NT2/D1 (cell line): ENCODE measurements around the gene SARDH.

ENCODE experiments used
- DNase-seq: peaks from one replicate; pipeline ENCODE4 v3.0.0-alpha.2; 2011; ENCODE audit warnings: low read depth, low spot score
- H3K27me3 ChIP-seq: 2 replicates; pipeline ENCODE4 v1.6.0; 2011; ENCODE audit warnings: mild to moderate bottlenecking; ENCODE audit not compliant: insufficient read length, insufficient read depth
- H3K36me3 ChIP-seq: 2 replicates; pipeline ENCODE4 v1.6.1; 2011; ENCODE audit warnings: mild to moderate bottlenecking, low read length, mixed read lengths; ENCODE audit not compliant: insufficient read depth, insufficient read length
- H3K4me1 ChIP-seq: 2 replicates; pipeline ENCODE4 v1.5.1; 2011; ENCODE audit not compliant: insufficient read depth, insufficient read length
- H3K4me3 ChIP-seq: 2 replicates; pipeline ENCODE4 v1.5.1; 2011; ENCODE audit warnings: low read depth; ENCODE audit not compliant: insufficient read length
- H3K9ac ChIP-seq: 2 replicates; pipeline ENCODE4 v1.6.0; 2011; ENCODE audit warnings: low read depth; ENCODE audit not compliant: insufficient read length
- H3K9me3 ChIP-seq: 2 replicates; pipeline ENCODE4 v1.5.1; 2011; ENCODE audit warnings: mild to moderate bottlenecking, low read length; ENCODE audit not compliant: insufficient read depth
- SUZ12 ChIP-seq: IDR thresholded peaks from 2 replicates; pipeline ENCODE4 v1.6.1; 2011; ENCODE audit not compliant: insufficient read length, insufficient read depth; ENCODE audit errors: extremely low read depth
- YY1 ChIP-seq: IDR thresholded peaks from 2 replicates; pipeline ENCODE4 v1.6.1; 2011; ENCODE audit not compliant: insufficient read length, insufficient read depth
- ZNF274 ChIP-seq: IDR thresholded peaks from 2 replicates; pipeline ENCODE4 v1.6.1; 2011; ENCODE audit warnings: mild to moderate bottlenecking, low read depth, low read length

The SARDH gene

DNA sequence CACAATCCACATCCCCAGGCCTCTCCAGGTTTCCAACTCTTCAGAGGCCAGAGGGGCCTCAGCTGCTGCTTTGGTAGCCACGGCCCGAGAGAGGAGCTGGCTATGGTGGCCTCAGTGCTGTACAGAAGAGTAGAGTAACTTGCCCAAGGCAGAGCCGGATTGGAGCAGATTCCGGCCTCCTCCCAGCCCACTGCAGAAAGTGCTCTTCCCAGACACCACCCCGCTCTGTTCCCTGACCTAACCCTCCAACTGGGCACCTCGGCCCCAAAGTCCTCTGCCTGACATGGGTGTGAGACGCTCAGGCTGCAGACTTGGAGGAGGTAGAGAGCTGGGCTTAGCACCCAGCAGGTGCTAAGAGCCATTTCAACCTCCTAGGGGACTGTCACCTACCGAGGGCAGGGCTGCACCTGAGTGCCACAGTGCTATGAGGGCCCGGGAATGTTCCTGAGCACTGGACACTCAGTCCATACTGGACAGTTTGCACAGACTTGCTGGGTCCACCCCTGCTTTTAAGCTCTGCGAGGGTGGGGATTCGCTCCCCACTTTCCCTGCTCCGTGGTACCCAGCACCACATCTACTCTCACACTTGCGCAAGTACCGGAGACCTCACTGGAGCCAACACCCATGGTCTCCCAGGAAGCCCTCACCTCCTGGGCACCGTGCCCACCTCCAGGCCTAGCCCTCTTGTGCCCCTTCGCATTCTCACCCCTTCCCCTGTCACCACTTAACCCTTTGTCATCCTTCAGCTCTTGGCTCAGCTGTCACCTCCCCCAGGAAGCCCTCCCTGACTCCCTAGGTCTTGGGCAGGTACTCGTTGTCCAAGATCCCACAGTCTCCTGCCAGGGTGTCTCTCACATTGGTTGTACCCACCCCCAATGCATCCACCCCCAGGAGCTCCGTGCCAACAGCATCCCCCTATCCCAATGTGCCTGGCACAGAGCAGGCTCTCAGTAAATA, 52.2 kb downstream of the SARDH start:
- H3K4me3 ChIP-seq, result no peak overlapping the region
- no peak for DNase-seq
- TF ChIP-seq SUZ12 (no peak), YY1 (no peak), ZNF274 (no peak)
- no peaks in the 10 kb centered on the region for H3K27me3 ChIP-seq
- H3K4me1 ChIP-seq, result peaks cover 10% of the 10 kb centered on the region
- H3K9ac ChIP-seq, result no peak overlapping the region
- no peaks in the 10 kb centered on the region for H3K36me3 ChIP-seq
- no peaks in the 10 kb centered on the region for H3K9me3 ChIP-seq

DNA sequence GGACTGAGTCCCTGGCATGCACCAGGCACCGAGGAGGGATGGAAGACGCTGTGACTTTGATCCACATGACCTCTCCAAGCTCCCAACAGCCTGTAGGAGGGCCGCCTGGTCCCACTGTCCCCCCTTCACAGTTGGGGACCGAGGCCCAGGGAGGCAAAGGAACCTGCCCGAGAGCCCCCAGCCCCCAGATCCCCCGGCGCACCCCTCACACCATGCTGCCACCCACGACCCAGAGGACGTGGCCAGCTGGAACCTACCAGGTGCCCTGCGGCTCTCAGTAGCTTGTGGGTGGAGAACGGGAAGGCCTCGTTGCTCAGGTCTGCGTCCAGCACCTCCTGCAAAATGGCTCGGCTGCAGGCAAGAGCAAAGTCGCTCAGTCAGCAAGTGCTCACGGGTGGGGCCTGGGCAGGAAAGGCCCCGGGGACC, 53.2 kb downstream of the SARDH start:
- Histone ChIP-seq H3K9ac (no peak overlapping the region), H3K4me3 (no peak overlapping the region), H3K4me1 (peaks cover 10% of the 10 kb centered on the region), H3K27me3 (no peaks in the 10 kb centered on the region), H3K36me3 (no peaks in the 10 kb centered on the region), H3K9me3 (no peaks in the 10 kb centered on the region)
- TF ChIP-seq SUZ12, result no peak
- no peak for TF ChIP-seq YY1
- TF ChIP-seq ZNF274, result no peak
- DNase-seq, result no peak

DNA sequence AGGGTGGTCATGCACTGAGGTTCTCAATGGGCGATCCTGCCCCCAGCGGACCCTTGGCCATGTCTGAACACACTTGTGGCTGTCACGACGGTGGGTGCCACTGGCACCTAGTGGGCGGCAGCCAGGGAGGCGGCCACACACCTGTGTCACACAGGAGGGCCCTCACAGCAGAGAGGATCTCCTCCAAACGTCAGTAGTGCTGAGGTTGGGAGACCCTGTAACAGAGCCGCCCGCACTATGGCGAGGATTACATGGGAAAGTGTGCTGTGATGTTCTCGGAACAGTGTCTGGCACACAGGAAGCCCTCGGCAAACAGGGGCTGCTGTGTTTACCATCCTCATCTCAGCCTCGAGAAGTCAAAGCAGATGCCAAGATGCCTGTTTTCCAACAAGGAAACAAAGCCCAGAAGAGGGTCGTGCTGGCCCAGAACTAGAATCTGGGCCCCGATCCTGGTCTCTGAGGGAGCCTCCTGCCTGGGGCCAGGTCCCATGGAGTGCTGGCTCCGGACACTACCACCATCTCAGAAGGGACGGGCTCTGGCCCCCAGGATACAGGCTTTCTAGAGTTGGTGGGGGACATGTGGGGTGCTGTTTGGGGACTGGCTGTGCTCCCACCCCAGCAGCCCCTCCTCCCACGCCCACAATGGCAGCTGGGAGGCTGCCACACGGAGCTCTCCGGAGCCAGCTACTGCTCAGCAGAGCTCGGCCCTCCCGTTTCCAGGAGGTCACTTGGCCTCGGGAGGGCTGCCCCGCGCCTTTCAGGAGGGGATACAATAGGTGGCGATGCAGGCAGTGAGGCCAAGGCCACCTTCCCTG, 53.8 kb downstream of the SARDH start:
- H3K4me3 ChIP-seq, result no peak overlapping the region
- H3K9ac ChIP-seq, result no peak overlapping the region
- H3K4me1 ChIP-seq, result peaks cover 14% of the 10 kb centered on the region
- no peaks in the 10 kb centered on the region for H3K27me3 ChIP-seq
- DNase-seq, result no peak
- TF ChIP-seq YY1 (no peak), ZNF274 (no peak), SUZ12 (no peak)
- no peaks in the 10 kb centered on the region for H3K36me3 ChIP-seq
- no peaks in the 10 kb centered on the region for H3K9me3 ChIP-seq

DNA sequence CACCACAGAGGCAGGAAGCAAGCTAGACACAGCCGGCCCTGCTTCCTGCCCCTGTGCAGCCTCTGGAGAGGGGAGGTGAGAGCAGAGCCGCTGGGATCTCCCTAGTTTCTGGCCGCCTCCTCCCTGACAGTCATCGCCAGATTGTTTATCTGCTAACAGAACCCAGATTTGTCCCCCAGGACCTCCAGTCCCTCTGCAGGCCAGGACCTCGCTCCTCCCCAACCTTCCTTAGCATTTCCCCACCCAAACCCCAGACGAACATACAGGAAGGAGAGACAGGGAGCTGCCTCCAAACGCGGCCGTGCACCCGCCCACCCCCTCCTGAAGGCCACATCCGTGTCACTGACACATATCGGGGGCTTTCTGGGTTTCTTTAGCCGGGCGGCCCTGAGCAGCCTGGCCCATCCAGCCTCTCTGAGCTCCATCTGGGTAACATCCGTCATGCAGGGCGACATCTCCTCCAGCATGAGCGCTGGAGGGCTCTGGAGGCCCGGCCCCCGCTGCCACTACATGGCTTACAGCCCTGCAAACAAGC, 54.5 kb downstream of the SARDH start:
- no peaks in the 10 kb centered on the region for H3K9me3 ChIP-seq
- H3K4me1 ChIP-seq, result peaks cover 12% of the 10 kb centered on the region
- no peak overlapping the region for H3K9ac ChIP-seq
- no peaks in the 10 kb centered on the region for H3K27me3 ChIP-seq
- DNase-seq, result no peak
- no peaks in the 10 kb centered on the region for H3K36me3 ChIP-seq
- no peak overlapping the region for H3K4me3 ChIP-seq
- TF ChIP-seq SUZ12, result no peak

DNA sequence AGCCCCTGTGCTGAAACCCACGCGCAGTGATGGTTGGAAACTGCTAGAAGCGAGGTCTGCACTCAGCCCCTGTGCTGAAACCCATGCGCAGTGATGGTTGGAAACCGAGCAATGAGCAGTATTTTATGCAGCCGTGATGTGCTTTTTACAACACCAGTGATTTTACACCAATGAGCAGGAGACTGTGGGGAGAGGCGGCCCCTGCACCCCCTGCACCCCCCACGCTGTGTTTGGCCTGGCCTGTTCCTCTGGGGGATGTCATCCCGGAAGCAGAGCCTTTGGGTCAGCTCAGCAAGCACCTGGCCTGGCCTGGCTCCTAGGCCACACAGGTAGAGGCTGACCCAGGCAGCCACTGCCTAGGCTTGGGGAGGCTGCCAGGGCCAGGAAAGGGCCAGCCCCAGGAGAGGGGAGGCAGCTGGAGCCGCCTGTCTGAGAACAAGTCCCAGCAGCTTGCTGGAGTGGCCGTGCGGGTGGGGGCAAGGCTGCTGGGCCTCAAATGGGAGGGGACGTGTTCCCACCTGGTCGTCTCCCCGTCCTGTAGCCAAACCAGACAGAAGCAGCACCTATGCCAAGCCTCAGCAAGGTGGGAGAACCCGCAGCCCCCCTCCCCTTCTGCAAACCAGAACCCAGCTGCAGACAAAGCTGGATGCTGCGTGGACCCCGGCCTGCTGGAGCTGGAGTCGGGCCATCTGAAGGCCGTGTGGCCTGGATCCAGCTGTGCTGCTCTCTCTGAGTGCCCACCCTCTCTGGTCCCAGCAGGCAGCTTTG, 55.1 kb downstream of the SARDH start:
- Histone ChIP-seq H3K4me1 (peaks cover 12% of the 10 kb centered on the region), H3K9me3 (no peaks in the 10 kb centered on the region), H3K36me3 (no peaks in the 10 kb centered on the region), H3K9ac (no peak overlapping the region), H3K4me3 (no peak overlapping the region), H3K27me3 (no peaks in the 10 kb centered on the region)
- no peak for DNase-seq
- TF ChIP-seq SUZ12, result no peak
- TF ChIP-seq ZNF274, result no peak
- TF ChIP-seq YY1, result no peak

DNA sequence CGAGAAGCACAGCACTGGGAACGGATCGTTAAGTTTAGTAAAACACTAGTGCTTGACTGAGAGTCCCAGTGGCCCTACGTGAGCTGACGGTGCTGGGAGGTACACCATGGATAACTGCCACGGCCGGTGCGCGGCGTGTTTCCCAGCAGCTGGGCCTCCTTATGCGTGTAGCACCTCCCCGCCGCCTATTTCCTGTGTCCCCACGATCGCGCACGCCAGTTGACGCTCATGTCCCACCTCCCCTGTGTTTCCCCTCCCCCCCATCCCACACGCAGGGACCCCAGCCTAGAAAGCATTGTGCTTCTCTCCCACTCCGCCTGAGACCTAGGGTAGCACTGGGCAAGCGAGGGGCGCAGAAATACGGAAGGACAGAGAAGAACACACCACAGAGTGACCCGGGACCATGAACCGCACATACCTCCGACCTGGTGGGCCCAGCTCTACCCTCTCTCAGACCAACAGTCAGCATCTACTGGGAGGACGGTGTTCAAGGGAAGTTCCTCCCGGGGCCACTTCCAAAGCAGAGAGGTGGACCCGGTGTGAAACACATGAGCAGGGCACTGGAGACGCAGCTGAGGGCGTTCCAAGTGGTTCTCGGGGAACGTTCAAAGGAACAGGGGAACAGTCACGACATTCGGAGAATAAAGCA, 56.4 kb downstream of the SARDH start:
- H3K9ac ChIP-seq, result no peak overlapping the region
- H3K9me3 ChIP-seq, result no peaks in the 10 kb centered on the region
- H3K4me1 ChIP-seq, result peaks cover 12% of the 10 kb centered on the region
- TF ChIP-seq ZNF274, result no peak
- TF ChIP-seq SUZ12, result no peak
- no peak for TF ChIP-seq YY1
- no peaks in the 10 kb centered on the region for H3K27me3 ChIP-seq
- no peaks in the 10 kb centered on the region for H3K36me3 ChIP-seq
- no peak overlapping the region for H3K4me3 ChIP-seq
- DNase-seq, result no peak
